ENCODE data around the gene PNMA3.
"Not testable (repeated sequence)": the region's sequence is repeated elsewhere in the genome, so short reads cannot be mapped to it uniquely, and the experiment has no call there.

The PNMA3 gene

GRCh38 chrX:153074262-153074899 is 18.1 kb downstream of the PNMA3 start:
- DNase-seq, result no peak

- DNase-seq, result no peak
Observed at GRCh38 chrX:153074935-153075334, 18.7 kb downstream of the PNMA3 start.

- DNase-seq, result no peak
Observed at GRCh38 chrX:153075366-153075765, 19.1 kb downstream of the PNMA3 start.

GRCh38 chrX:153077437-153078135 is 21.3 kb downstream of the PNMA3 start:
- DNase-seq, result not testable (repeated sequence)

- DNase-seq, result not testable (repeated sequence)
Observed at GRCh38 chrX:153083238-153083923, 27.1 kb downstream of the PNMA3 start.

DNA sequence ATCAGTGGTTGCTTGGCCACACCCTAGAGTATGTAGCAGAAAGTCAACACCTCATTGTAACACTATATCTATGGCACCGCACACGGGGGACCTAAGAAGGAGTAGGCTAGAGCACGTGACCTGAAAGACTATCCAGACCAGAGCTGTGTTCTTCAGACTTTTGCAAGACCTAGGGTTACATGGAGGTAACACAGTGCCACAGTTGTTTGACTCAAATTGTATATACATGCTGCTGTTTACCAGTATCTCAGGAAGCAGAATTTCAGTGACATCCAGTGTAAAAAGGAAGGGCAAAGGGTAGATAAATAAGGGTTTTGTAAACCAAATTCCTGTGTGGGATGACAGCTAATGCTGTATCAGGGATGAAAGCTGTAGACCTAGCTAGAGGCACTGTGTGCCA is 46.1 kb downstream of the PNMA3 start:
- no peak for DNase-seq

- not testable (repeated sequence) for DNase-seq
Observed at GRCh38 chrX:153104959-153105358, 48.7 kb downstream of the PNMA3 start.

- not testable (repeated sequence) for DNase-seq
Observed at GRCh38 chrX:153106092-153106801, 50.0 kb downstream of the PNMA3 start.
